NCI-H2196 treated with DMSO at 0.1 percent for 48 hours (cell line): ENCODE data around the gene PRRG4.
"Not testable (repeated sequence)": the region's sequence is repeated elsewhere in the genome, so short reads cannot be mapped to it uniquely, and the experiment has no call there.

Experiments used
- DNase-seq: peaks from one replicate; lab custom pipeline; 2025; ENCODE audit not compliant: unreplicated experiment; lab: John Stamatoyannopoulos, UW

The PRRG4 gene

GRCh38 chr11:32830413-32830738 lies 649 bp downstream of the PRRG4 start:
- DNase-seq, result no peak

GRCh38 chr11:32830796-32831195 lies 1.1 kb downstream of the PRRG4 start:
- DNase-seq, result no peak

GRCh38 chr11:32831221-32831620 lies 1.5 kb downstream of the PRRG4 start:
- no peak for DNase-seq

GRCh38 chr11:32833921-32834320 lies 4.2 kb downstream of the PRRG4 start:
- DNase-seq, result no peak

- no peak for DNase-seq
Observed at GRCh38 chr11:32836946-32837345, 7.2 kb downstream of the PRRG4 start.

- no peak for DNase-seq
Observed at GRCh38 chr11:32838505-32839274, 9.0 kb downstream of the PRRG4 start.

GRCh38 chr11:32839308-32839707 lies 9.6 kb downstream of the PRRG4 start:
- DNase-seq, result no peak

- no peak for DNase-seq
Observed at GRCh38 chr11:32840587-32840986, 10.9 kb downstream of the PRRG4 start.

- DNase-seq, result no peak
Observed at GRCh38 chr11:32843544-32843943, 13.8 kb downstream of the PRRG4 start.

- no peak for DNase-seq
Observed at GRCh38 chr11:32847511-32847910, 17.8 kb downstream of the PRRG4 start.

GRCh38 chr11:32849761-32850160 lies 20.0 kb downstream of the PRRG4 start:
- no peak for DNase-seq

- DNase-seq, result no peak
Observed at GRCh38 chr11:32851251-32851650, 21.5 kb downstream of the PRRG4 start.

GRCh38 chr11:32852207-32852606 lies 22.5 kb downstream of the PRRG4 start:
- no peak for DNase-seq

- DNase-seq, result no peak
Observed at GRCh38 chr11:32855601-32856000, 25.9 kb downstream of the PRRG4 start.

GRCh38 chr11:32858731-32859130 lies 29.0 kb downstream of the PRRG4 start:
- no peak for DNase-seq

GRCh38 chr11:32861850-32862577 lies 32.3 kb downstream of the PRRG4 start:
- DNase-seq, result no peak

- no peak for DNase-seq
Observed at GRCh38 chr11:32864555-32864954, 34.8 kb downstream of the PRRG4 start.

- not testable (repeated sequence) for DNase-seq
Observed at GRCh38 chr11:32868752-32869151, 39.0 kb downstream of the PRRG4 start.

- no peak for DNase-seq
Observed at GRCh38 chr11:32870676-32871075, 40.9 kb downstream of the PRRG4 start.

GRCh38 chr11:32874132-32874531 lies 44.4 kb downstream of the PRRG4 start:
- DNase-seq, result no peak

- no peak for DNase-seq
Observed at GRCh38 chr11:32881286-32881685, 51.6 kb downstream of the PRRG4 start.

GRCh38 chr11:32883421-32883820 lies 53.7 kb downstream of the PRRG4 start:
- DNase-seq, result no peak

- DNase-seq, result no peak
Observed at GRCh38 chr11:32884023-32884422, 54.3 kb downstream of the PRRG4 start.
